Neural progenitor cell (in vitro differentiated cells): ENCODE measurements around the gene PJVK. TPM values are rescaled to one million over a fixed set of nuclear protein-coding genes. Genes with fewer than 3 reads are reported as not detected.

Source experiments
- DNase-seq: peaks from one replicate; pipeline ENCODE4 v3.0.0-alpha.2; 2016; ENCODE audit warnings: low spot score
- H2AFZ ChIP-seq: fragments of 200-600 bp; sonication (generic); replicated peaks from 2 replicates; pipeline ENCODE4 v1.6.1; 2016; ENCODE audit warnings: antibody characterized with exemption
- H3F3A ChIP-seq: fragments of 200-600 bp; sonication (generic); 2 replicates; pipeline ENCODE4 v1.6.1; 2016; ENCODE audit warnings: antibody characterized with exemption, low read depth
- H3K27ac ChIP-seq: fragments of 200-600 bp; sonication (generic); 2 replicates; pipeline ENCODE4 v1.5.1; 2016; ENCODE audit warnings: mild to moderate bottlenecking
- H3K27me3 ChIP-seq: fragments of 200-600 bp; sonication (generic); 2 replicates; pipeline ENCODE4 v1.6.1; 2016; ENCODE audit warnings: mild to moderate bottlenecking, moderate library complexity
- H3K36me3 ChIP-seq: fragments of 200-600 bp; sonication (generic); 2 replicates; pipeline ENCODE4 v1.5.1; 2016
- H3K4me1 ChIP-seq: fragments of 200-600 bp; sonication (generic); 2 replicates; pipeline ENCODE4 v1.6.1; 2016; ENCODE audit warnings: mixed run types
- H3K4me2 ChIP-seq: fragments of 200-600 bp; sonication (generic); 2 replicates; pipeline ENCODE4 v1.6.1; 2016
- H3K4me3 ChIP-seq: fragments of 200-600 bp; sonication (generic); 2 replicates; pipeline ENCODE4 v1.5.1; 2016
- H3K79me2 ChIP-seq: fragments of 200-600 bp; sonication (generic); 2 replicates; pipeline ENCODE4 v1.6.1; 2016; ENCODE audit warnings: low read depth
- H3K9ac ChIP-seq: fragments of 200-600 bp; sonication (generic); 2 replicates; pipeline ENCODE4 v1.6.1; 2016
- H3K9me3 ChIP-seq: fragments of 200-600 bp; sonication (generic); 2 replicates; pipeline ENCODE4 v1.5.1; 2016; ENCODE audit warnings: low read depth
- H4K20me1 ChIP-seq: fragments of 200-600 bp; sonication (generic); 2 replicates; pipeline ENCODE4 v1.6.1; 2016; ENCODE audit warnings: low read depth
- H3K27ac Mint-ChIP-seq: 3 replicates; pipeline ENCODE4 v1.8.0; 2021; ENCODE audit warnings: mixed read lengths
- H3K27me3 Mint-ChIP-seq: 2 replicates; pipeline ENCODE4 v1.8.0; 2022; ENCODE audit warnings: low read depth, mild to moderate bottlenecking, inconsistent platforms, moderate library complexity, mixed read lengths; ENCODE audit not compliant: insufficient read depth
- H3K36me3 Mint-ChIP-seq: 3 replicates; pipeline ENCODE4 v1.8.0; 2021; ENCODE audit warnings: mixed read lengths
- H3K4me1 Mint-ChIP-seq: 3 replicates; pipeline ENCODE4 v1.8.0; 2021; ENCODE audit warnings: mixed read lengths
- H3K4me3 Mint-ChIP-seq: 3 replicates; pipeline ENCODE4 v1.8.0; 2021; ENCODE audit warnings: mild to moderate bottlenecking, moderate library complexity, mixed read lengths
- H3K9me3 Mint-ChIP-seq: 3 replicates; pipeline ENCODE4 v1.8.0; 2020; ENCODE audit warnings: mixed read lengths
- EZH2 ChIP-seq: fragments of 200-600 bp; sonication (generic); IDR thresholded peaks from 2 replicates; pipeline ENCODE4 v1.6.1; 2017; ENCODE audit warnings: antibody characterized with exemption, mild to moderate bottlenecking, moderate library complexity
- EZH2phosphoT487 ChIP-seq: fragments of 200-600 bp; sonication (generic); IDR thresholded peaks from 2 replicates; pipeline ENCODE4 v1.6.1; 2017; ENCODE audit warnings: antibody characterized with exemption
- total RNA-seq: library from RNA; depleted of rRNA; stranded (reverse); fragments of >200 nt; gene quantifications from 2 replicates; pipeline ENCODE4 v1.2.3, GENCODE V29; 2015; ENCODE audit warnings: low replicate concordance
- TF ChIP-seq, protein P1 (sequence below): fragments of 200-600 bp; sonication (generic); IDR thresholded peaks from 2 replicates; pipeline ENCODE4 v1.5.1; 2017; ENCODE audit warnings: antibody characterized with exemption, mild to moderate bottlenecking

Gene PJVK
- total RNA-seq, 1 donor from 2014 or later = 3.0 TPM

DNA sequence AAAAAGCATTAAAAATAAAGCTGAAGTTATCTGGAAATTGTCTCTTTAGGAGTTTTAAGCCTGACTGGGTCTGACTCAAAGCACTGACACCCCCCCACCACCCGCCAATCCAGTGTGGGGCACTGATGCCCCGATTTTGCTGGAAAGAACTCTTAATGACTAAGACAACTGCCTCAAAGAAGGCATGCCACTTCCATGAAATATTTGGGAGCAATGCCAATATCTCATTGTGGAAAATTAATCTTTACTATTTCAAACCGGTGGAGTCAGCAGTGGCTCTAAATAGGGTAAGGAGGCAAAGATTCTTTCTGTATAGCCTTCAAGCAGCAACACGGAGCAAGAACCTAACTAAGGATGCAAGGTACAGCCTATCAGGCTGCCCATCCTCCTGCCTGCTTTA, 22.8 kb downstream of the PJVK start:
- no peak overlapping the region for H3K9ac ChIP-seq
- peaks cover 6% of the 10 kb centered on the region for H3K4me1 Mint-ChIP-seq
- H4K20me1 ChIP-seq = no peaks in the 10 kb centered on the region
- no peak overlapping the region for H3K4me3 ChIP-seq
- TF ChIP-seq, protein P1, sequence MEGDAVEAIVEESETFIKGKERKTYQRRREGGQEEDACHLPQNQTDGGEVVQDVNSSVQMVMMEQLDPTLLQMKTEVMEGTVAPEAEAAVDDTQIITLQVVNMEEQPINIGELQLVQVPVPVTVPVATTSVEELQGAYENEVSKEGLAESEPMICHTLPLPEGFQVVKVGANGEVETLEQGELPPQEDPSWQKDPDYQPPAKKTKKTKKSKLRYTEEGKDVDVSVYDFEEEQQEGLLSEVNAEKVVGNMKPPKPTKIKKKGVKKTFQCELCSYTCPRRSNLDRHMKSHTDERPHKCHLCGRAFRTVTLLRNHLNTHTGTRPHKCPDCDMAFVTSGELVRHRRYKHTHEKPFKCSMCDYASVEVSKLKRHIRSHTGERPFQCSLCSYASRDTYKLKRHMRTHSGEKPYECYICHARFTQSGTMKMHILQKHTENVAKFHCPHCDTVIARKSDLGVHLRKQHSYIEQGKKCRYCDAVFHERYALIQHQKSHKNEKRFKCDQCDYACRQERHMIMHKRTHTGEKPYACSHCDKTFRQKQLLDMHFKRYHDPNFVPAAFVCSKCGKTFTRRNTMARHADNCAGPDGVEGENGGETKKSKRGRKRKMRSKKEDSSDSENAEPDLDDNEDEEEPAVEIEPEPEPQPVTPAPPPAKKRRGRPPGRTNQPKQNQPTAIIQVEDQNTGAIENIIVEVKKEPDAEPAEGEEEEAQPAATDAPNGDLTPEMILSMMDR = no peak
- TF ChIP-seq EZH2phosphoT487 (no peak), EZH2 (no peak)
- H3F3A ChIP-seq = peaks cover 4% of the 10 kb centered on the region
- peaks cover 8% of the 10 kb centered on the region for H3K4me1 ChIP-seq
- H3K27ac ChIP-seq = no peak overlapping the region
- no peaks in the 10 kb centered on the region for H3K36me3 ChIP-seq
- no peak for DNase-seq
- no peaks in the 10 kb centered on the region for H3K9me3 Mint-ChIP-seq
- H3K4me2 ChIP-seq = no peak overlapping the region
- H3K27me3 ChIP-seq = no peaks in the 10 kb centered on the region
- peaks cover 22% of the 10 kb centered on the region for H3K79me2 ChIP-seq
- H2AFZ ChIP-seq = no peak overlapping the region
- no peak overlapping the region for H3K27ac Mint-ChIP-seq
- H3K27me3 Mint-ChIP-seq = no peaks in the 10 kb centered on the region
- peaks cover 2% of the 10 kb centered on the region for H3K36me3 Mint-ChIP-seq
- H3K9me3 ChIP-seq = no peaks in the 10 kb centered on the region
- no peak overlapping the region for H3K4me3 Mint-ChIP-seq

DNA sequence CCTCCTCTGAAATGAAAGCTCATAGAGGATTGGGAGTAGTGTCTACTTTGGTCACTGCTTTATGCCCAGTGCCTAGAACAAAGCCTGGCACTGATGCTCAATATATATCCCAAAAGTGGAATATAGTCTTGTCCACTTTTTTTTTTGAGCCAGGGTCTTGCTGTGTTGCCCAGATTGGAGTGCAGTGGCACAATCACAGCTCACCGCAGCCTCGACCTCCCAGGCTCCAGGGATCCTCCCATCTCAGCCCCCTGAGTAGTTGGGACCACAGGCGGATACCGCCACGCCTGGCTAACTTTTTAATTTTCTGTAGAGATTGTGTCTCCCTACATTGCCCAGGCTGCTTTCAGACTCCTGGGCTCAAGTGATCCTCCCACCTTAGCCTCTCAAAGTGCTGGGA, 23.4 kb downstream of the PJVK start:
- Mint-ChIP-seq H3K9me3 (no peaks in the 10 kb centered on the region), H3K36me3 (peaks cover under 1% of the 10 kb centered on the region), H3K27ac (no peak overlapping the region), H3K4me1 (peaks cover 6% of the 10 kb centered on the region), H3K4me3 (no peak overlapping the region), H3K27me3 (no peaks in the 10 kb centered on the region)
- H3K9ac ChIP-seq = no peak overlapping the region
- no peak overlapping the region for H2AFZ ChIP-seq
- DNase-seq = no peak
- TF ChIP-seq EZH2phosphoT487 = no peak
- TF ChIP-seq, protein P1 = no peak
- no peak for TF ChIP-seq EZH2
- H3K9me3 ChIP-seq = no peaks in the 10 kb centered on the region
- H3F3A ChIP-seq = peaks cover 11% of the 10 kb centered on the region
- no peaks in the 10 kb centered on the region for H4K20me1 ChIP-seq
- peaks cover 3% of the 10 kb centered on the region for H3K27me3 ChIP-seq
- H3K79me2 ChIP-seq = peaks cover 22% of the 10 kb centered on the region
- H3K4me2 ChIP-seq = no peak overlapping the region
- peaks cover 8% of the 10 kb centered on the region for H3K4me1 ChIP-seq
- no peak overlapping the region for H3K27ac ChIP-seq
- no peak overlapping the region for H3K4me3 ChIP-seq
- no peaks in the 10 kb centered on the region for H3K36me3 ChIP-seq

DNA sequence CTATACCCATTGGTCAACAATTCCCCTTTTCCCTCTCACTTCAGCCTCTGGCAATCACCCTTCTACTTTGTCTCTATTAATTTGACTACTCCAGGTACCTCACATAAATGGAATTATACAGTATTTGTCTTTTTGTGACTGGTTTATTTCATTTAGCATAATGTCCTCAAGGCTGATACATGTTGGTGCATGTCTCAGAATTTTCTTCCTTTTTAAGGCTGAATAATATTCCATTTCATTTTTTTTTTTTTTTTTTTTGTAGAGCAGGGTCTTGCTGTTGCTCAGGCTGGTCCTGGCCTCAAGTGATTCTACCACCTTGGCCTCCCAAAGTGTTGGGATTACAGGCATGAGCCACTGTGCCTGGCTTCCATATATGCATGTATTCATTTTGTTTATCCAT, 25.3 kb downstream of the PJVK start:
- Mint-ChIP-seq H3K36me3 (no peaks in the 10 kb centered on the region), H3K4me1 (peaks cover 11% of the 10 kb centered on the region), H3K9me3 (no peaks in the 10 kb centered on the region), H3K27ac (no peak overlapping the region), H3K27me3 (no peaks in the 10 kb centered on the region), H3K4me3 (peak overlapping the region; percentile 50)
- Histone ChIP-seq H4K20me1 (peaks cover 6% of the 10 kb centered on the region), H2AFZ (no peak overlapping the region), H3K4me3 (peak overlapping the region; percentile 66), H3K4me2 (peak overlapping the region; percentile 94), H3K79me2 (peaks cover 31% of the 10 kb centered on the region), H3K9me3 (no peaks in the 10 kb centered on the region), H3K27ac (no peak overlapping the region), H3F3A (peaks cover 22% of the 10 kb centered on the region), H3K9ac (no peak overlapping the region), H3K4me1 (peaks cover 13% of the 10 kb centered on the region), H3K27me3 (peaks cover 7% of the 10 kb centered on the region), H3K36me3 (no peaks in the 10 kb centered on the region)
- TF ChIP-seq, protein P1 = no peak
- TF ChIP-seq EZH2 (no peak), EZH2phosphoT487 (no peak)
- DNase-seq = no peak
